ENCODE data around the gene LYRM9.
"Not testable (repeated sequence)": the region's sequence is repeated elsewhere in the genome, so short reads cannot be mapped to it uniquely, and the experiment has no call there.

The LYRM9 gene

DNA sequence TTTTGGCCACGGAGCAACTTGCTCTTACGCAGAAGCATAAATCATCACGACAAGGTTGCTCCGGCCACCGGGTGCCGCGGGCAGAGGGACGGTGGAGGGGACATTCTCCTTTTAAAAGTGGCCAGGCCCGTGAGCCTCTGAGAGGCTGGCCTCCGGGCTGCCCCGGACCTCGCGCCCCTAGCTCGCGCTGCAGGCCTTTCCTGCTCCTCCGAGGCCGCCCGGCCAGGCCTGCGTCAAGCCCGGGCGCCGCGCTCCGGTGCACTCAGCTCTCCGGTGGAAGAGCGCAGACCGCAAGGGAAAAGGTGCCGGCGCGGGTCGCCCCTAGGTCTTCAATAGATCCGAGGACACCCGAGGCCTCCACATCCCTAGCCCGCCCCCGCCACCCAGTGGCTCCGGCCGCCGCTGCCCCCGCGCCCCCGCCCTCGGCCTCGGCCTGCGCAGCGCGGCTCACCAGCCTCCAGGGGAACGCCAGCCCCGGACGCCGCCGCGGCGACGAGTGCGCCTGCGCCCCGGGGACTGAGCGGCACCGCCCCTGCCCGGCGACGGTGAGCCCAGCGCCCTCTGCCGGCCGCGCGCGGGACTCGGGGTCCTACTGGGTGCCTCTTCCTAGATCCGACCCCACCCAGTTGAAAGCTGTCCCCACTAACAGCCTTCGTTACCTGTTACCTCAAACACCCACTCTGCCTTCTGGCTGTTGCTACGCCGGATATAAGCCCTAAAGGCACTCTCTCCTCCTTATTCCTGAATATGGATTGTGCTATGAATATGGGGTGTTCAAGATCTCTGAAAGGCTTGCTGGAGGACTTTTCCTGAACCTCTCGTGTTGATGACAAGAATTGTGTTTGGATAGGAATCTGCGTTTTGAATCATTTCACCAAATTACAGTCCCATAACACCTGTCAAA, at the start of gene LYRM9:
Gene LYRM9, minus strand, starts transcription at position 500 of the 904 bp plus-strand sequence. CDS start 10,671 bp downstream, outside the sequence.
- DNase-seq (ENCODE audit: low spot score): peak; percentile 84

DNA sequence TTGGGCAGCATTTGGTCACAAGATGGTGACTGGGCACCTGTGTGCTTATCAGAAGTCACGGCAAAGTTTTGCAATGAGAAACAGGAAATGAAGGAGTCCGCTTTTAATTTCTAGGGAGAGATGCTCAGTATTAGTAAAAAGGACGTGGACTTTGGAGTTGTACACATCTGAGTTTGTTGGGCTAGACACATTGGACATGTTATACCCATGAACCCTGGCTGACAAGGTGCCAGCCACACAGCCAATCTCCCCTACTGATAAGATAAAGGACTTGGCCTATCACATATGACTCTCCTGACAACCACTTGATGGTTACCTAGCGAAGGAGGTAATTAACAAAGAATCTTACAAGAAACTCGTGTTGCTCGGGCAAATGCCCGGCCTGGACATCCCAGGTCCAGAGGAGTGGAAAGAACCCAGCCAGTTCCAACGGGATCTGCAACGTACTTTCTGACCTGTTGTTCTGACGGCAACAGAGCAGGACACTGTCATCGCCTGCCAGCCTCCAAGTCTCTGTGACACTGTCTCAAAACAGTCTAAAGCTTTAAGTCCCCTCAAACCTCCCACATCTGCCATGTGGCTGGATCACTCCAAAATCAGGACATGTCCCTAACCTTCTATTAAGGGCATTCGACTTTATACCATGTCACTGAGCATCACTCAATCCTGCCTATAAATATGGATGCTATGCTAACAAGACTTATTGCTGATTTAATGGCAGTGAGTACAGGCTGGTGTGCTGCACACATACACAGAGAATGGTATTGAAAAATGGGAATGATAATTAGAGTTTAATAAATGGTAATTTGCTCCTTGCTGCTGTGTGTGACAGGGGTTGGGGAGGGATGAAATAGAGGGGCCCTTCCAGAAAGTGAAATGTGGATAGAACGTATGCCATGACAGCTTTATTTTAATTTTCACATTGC, 47.6 kb upstream of the LYRM9 start:
- DNase-seq (ENCODE audit: low spot score): no peak

DNA sequence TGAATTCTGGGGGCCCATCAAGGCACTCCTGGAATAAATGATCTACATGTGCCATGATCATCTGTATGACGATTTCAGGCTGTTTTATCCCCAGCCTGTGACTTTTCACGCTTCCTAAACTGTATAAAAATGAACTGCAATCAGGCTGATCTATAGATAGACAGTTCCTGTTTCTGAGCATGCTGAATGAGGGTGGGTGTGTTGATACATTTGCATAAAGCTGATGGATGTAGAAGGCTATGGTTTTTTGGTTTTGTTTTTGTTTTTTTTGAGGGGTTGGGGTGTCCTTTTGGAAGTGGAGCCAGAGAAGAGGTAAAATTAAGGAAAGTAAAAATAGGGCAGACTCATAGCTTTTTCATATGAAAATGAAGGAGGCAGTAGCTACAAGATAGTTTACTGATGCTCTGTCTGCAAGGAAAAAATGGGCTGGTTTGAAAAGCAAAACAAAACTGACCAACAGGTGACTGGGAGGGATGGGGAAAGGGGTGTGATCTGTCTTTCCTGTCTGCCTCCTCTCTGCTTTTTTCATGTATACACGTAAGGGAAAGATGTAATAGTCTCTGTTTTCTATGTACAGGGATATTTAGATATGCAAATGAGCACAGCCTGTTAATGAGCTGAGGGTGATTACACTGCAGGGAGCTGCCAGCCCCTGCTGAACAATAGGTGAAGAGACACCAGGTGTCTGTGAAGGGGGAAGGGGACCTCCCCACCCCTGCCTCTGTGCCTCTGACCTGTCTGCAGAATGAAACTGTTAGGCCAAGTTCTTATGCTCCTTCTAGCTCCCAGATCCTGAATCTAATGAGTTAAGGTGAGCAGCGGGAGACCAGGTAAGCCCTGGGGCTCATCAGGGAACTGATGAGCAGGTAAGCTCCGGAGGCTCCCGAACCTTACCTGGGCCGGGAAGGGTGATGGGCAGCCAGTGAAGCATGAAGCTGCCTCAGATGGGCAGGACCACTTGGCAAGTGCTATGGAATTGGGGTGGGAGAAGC, 46.6 kb upstream of the LYRM9 start:
- no peak for DNase-seq (ENCODE audit: low spot score)

DNA sequence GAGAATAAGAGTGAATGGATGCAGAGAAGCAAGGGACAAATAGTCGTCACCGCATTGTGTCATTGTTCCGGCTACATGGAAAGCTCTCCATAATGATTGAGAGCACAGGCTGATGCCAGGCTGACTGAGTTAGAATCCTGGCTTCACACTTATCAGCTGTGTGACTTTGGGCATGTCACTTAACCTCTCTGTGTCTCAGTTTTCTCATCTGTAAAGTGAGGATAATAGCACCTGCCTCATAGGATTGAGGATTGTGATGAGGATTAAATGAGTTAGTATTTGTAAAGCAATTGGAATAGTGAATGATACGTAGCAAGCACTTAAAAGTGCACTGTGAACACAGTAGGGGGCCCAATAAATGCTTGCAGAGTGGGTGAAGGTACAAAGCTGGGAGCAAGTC, 45.7 kb upstream of the LYRM9 start:
- no peak for DNase-seq (ENCODE audit: low spot score)

DNA sequence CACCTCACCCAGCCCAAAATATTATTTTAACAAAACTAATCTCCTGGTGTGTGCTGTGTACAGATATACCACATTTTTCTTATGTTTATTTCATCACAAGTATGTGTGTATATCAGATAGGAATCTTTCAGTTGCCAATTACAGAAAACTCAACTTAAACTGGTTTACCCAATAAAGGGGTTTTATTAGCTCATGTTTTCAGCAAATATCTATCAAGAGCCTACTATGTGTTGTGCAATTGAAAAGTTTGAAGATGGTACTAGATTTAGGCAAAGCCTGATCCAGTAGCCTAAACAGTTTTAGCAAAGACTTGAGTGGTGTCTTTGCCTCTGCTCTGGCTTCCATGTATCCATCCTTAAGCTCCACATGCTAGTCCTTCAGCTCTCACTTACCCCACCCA, 45.1 kb upstream of the LYRM9 start:
- no peak for DNase-seq (ENCODE audit: low spot score)

DNA sequence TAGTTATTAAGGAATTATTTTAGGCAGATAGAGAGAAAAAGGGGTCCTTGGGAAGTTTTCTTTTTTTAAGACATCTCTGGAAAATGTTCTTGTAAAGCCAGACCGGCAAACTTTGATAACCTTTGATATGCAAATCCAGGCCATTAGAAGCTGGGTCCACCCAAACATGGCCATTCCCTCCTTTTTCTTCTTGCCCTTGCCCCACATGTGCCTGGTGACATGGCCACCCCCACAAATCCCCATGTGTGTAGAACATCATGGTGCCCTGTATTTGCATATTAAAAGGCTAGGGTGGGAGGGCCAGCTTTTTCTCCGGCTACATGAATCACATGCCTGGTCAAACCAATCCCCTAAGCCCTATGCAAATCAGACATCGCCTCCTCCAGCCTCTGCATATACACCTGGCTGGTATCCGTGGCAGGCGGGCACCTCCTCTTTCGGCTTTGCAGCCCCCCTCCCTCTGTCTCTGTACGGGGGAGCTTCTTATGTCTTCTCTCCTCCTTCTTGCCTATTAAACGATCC, 43.9 kb upstream of the LYRM9 start:
- DNase-seq (ENCODE audit: low spot score): no peak

DNA sequence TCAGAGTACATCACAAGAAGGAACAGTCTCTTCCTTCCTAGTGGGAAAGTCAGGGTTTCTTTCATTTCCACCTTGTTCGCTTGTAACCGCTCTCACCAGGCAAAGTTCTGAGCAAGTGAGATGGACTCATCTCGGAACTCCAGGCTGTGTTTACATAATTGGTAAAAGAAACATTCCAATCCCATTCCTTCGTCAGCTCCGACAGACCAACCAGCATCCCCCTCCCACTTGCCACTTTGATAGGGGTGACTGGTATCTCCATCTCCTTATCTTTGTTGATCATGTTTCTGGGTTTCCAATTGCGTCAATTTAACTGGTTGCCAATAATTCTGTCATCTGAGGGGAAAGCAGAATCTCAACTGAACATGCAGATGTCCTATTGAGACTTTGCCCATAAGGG, 36.8 kb upstream of the LYRM9 start:
- no peak for DNase-seq (ENCODE audit: low spot score)

DNA sequence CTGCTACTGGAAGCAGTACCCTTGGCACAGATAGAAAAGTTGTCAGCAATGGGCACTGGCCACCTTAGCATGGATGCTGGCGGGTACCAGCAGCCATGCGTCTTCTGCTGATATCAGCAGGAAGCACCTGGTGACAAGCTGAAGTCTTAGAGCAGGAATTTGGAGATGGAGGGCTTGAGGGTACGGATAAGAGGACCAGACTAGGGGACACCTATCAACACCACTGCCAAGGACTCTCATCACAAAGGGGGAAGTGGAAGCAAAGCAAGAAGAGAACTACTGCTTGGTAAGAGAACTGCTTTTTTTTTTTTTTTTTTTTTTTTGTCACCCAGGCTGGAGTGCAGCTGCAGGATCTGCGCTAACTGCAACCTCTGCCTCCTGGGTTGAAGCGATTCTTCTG, 35.4 kb upstream of the LYRM9 start:
- no peak for DNase-seq (ENCODE audit: low spot score)

DNA sequence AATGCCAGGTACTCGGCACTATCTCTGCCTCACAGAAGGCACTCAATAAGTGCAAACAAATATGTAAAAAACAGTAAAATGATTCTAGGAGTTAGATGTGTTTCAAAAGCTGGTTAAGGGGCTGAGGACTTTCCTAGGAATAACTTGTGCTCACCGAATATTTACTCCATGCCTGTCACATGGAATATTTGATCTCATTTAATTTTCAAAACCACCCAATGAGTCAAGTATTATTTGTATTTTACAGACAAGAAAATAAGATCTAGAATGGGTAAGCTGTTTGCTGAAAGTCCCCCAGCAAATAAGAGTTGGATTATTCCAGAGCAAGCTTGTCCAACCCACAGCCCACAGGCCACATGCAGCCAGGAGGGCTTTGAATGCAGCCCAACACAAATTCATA, 34.6 kb upstream of the LYRM9 start:
- DNase-seq (ENCODE audit: low spot score): no peak

DNA sequence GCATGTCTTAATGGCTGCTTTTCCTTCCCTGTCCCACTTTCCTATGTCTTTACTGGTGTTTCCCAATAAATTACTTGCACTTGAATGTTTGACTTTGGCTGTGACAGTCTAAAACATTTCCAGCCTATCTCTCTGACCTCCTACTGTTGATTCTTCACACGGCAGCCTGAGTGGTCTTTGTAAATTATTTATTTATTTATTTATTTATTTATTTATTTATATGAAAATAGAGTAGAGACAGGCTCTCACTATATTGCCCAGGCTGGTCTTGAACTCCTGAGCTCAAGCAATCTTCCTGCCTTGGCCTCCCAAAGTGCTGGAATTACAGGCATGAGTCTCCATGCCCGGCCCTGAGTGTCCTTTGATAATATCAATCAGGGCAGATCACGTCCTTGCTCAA, 28.4 kb upstream of the LYRM9 start:
- DNase-seq (ENCODE audit: low spot score): no peak

DNA sequence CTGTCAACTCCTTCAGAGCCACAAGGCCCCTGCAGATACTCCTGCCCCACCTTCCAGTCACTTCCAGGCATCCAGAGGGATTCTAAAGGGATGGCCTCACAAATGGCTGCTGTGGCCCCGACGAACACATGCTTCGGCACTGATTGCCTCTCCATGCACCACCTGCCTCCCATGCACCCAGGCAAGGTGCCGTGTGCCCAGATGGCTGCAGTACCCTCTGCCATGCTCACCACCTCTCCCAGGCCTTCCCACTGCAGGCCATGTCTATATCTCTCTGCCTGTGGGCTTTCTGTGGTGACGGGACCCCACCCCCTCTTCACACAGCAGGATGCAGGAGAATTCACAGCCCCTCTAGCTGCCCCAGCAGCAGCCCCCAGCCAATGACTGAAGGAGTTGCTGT, 27.9 kb upstream of the LYRM9 start:
- no peak for DNase-seq (ENCODE audit: low spot score)

DNA sequence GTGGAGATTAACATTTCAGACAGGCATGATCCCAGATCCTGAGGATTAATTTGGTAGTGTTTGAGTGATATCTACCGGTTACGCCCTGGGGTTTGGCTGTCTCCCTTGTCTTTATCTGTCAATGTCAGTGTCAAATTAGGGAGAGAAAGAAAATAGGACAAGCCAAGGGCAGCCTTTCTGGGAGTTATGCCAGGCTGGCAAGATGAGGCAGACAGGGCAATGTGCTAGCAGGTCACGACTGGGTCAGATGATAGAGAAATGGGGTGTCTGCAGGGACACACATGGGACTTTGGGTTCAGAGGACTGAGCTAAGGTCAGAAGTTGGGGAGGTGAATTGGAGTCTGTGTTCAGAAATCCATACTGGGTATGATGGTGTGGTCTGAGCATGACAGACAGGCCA, 27.4 kb upstream of the LYRM9 start:
- no peak for DNase-seq (ENCODE audit: low spot score)

DNA sequence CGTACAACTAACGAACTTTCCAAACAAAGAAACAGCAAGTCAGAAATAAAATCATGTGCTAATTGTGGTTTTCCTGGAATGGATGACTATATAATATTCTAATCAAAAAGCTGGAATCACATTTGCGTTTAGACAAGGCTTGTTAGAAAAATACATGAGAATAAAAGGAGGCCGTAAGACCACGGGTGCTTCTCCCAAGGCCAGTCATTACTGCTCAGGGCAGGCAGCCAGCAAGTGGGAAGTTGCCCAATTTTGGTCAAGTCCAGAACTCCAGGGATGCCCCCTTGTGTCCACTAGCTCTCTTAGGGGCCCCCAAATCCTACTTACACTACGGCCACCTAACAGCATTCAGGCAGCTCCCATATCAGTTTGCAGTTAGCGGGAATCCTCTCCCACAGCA, 25.9 kb upstream of the LYRM9 start:
- DNase-seq (ENCODE audit: low spot score): no peak

DNA sequence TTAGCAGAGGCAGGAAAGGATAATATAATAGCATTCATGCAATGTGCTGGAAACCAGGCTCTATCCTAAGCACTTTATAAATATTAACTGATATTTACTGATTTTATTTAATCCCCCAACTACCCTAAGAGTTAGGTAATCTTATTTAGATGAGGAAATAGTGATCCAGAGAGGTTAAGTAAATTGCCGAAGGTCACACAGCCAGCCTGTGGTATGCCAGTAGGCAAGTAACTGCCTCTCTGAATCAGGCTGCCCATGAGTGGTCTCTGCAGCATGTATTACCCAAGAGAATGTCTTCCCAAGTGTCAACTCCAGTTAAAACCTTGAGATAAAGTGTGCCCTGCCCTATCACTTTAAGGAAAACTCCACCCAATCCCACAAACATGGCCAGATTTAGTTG, 25.3 kb upstream of the LYRM9 start:
- DNase-seq (ENCODE audit: low spot score): no peak

DNA sequence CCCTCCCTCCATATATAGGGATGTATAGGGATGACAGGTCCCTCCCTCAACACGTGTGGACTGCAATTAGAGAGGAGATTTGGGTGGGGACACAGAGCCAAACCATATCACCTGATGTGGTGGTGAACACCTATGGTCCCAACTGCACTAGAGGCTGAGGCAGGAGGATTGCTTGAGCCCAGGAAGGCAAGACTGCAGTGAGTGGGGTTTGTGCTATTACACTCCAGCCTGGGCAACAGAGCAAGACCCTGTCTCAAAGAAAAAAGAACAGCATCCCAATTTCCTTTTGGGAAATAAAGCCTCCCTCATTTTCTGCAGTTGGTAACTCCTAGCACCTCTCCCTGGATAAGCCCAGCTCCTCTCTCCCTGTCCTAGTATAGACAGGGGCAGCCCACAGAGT, 23.8 kb upstream of the LYRM9 start:
- no peak for DNase-seq (ENCODE audit: low spot score)

DNA sequence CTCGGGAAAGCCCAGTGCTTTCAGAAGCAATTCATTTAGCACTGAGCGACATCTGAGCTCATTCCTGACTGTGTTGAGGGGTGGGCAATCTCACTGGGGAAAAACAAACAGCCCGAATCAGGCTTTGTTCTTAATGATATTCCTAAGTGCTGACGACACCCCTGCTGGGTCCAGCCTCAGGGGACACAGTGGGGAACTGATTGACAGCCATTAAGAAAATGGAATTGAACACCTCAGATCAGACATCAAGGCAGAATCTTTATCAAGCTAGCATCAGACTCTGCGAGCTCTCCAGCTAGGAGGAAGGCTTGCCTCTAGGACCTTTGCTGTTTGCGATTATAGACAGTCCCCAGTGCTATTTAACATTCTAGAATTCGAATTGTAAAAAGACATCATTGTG, 22.5 kb upstream of the LYRM9 start:
- DNase-seq (ENCODE audit: low spot score): no peak

DNA sequence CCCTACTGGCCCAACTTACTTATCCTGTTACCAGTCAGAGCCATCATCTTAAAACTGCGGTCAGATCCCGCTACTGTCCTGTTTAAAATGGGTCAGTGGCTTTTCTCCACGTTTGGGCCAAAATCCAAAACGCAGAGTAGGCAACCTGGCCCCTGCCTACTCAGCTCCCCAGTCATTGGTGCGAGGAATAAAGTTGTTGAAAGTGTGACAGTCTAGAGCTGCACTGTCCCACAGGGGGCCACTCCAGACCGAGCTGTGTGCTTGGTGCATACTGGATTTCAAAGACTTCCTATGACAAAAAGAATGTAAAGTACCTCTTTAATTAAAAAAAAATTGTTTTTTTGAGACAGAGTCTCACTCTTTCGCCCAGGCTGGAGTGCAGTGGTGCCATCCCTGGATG, 21.2 kb upstream of the LYRM9 start:
- no peak for DNase-seq (ENCODE audit: low spot score)

DNA sequence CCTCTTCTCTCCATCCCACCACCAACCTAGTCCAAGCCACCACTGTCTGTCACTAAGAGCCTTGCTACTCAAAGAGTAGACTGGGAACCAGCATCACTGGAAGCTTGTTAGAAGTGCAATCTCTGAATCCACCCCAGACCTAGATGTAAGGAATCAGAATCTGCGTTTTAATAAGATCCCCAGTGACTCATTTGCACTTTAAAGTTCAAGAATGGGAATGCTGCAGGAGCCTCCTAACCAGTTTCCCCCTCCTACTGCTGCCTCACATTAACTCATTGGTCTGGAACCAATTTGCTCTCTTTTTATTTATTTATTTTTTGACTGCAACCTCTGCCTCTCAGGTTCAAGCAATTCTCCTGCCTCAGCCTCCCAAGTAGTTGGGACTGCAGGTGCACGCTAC, 19.8 kb upstream of the LYRM9 start:
- DNase-seq (ENCODE audit: low spot score): no peak

DNA sequence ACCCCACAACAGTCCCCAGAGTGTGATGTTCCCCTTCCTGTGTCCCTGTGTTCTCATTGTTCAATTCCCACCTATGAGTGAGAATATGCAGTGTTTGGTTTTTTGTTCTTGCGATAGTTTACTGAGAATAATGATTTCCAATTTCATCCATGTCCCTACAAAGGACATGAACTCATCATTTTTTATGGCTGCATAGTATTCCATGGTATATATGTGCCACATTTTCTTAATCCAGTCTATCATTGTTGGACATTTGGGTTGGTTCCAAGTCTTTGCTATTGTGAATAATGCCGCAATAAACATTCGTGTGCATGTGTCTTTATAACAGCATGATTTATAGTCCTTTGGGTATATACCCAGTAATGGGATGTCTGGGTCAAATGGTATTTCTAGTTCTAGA, 19.1 kb upstream of the LYRM9 start:
- DNase-seq (ENCODE audit: low spot score): not testable (repeated sequence)

DNA sequence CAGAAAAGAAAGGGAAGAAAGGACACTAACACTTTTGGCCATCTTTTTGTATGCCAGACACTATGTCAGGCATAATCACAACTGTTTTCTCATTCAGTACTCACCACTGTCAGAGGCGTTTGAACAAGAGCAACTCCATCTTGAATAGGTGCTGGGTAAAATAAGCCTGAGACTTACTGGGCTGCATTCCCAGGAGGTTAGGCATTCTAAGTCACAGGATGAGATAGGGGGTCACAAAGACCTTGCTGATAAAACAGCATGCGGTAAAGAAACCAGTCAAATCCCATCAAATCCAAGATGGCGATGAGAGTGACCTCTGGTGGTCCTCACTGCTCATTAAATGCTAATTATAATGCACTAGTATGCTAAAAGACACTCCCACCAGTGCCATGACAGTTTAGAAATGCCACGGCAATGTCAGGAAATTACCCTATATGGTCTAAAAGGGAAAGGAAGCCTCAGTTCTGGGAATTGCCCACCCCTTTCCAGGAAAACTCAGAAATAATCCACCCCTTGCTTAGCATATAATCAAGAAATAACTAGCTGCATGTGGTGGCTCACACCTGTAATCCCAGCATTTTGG, 14.9 kb upstream of the LYRM9 start:
- no peak for DNase-seq (ENCODE audit: low spot score)

DNA sequence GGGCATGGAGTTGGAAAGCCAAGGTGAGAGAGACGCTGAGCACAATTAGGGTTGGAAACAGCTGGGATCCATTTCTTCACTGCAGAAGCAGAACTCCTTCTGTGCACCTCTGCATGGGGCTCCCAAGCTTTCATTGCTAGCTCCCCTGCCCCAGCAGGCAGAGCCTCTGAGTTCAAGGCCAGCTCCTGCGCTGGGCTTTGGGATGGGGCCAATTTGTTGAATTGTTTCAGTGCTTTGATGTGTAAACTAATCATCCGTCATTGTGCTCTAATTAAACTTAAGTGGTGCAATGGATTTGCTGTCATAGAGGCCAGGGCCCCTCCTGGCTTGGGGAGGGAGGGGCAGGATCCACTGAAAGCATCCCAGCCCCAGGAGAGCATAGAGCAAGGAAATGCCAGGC, 13.5 kb upstream of the LYRM9 start:
- DNase-seq (ENCODE audit: low spot score): no peak

All from cerebellar cortex (tissue), 1 donor.